ENCODE measurements around the gene TRIM25.

The TRIM25 gene

DNA sequence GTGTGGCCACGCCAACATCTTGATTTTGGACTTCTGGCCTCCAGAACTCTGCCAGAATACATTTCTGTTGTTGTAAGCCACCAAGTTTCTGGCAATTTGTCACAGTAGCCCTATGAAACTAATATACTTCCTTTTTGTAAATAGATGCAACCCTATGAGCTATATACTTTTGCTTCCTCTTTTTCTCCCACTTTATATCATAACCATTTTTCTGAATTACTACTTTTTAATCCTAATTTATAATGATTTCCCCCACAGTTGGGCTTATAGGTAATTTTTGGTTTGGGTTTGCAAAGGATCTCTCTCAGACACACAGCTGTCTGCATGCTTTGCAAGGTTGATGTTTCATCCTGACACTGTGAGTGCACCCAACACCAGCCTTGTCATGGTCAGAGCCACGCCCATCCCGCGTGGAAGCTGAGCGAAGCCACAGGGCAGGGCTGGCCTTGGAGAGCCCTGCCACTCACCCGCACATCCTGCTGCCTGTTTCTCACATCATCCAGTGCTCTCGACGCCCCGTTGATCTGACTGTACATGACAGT, 5.8 kb downstream of the TRIM25 start:
- no peak for DNase-seq (ENCODE audit: extremely low read depth, low read depth)
- TF ChIP-seq, protein P1, sequence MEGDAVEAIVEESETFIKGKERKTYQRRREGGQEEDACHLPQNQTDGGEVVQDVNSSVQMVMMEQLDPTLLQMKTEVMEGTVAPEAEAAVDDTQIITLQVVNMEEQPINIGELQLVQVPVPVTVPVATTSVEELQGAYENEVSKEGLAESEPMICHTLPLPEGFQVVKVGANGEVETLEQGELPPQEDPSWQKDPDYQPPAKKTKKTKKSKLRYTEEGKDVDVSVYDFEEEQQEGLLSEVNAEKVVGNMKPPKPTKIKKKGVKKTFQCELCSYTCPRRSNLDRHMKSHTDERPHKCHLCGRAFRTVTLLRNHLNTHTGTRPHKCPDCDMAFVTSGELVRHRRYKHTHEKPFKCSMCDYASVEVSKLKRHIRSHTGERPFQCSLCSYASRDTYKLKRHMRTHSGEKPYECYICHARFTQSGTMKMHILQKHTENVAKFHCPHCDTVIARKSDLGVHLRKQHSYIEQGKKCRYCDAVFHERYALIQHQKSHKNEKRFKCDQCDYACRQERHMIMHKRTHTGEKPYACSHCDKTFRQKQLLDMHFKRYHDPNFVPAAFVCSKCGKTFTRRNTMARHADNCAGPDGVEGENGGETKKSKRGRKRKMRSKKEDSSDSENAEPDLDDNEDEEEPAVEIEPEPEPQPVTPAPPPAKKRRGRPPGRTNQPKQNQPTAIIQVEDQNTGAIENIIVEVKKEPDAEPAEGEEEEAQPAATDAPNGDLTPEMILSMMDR (IDR thresholded peaks at IDR 0.05; ENCODE audit: low read depth, low read length, missing control alignments), result no peak
- no peak overlapping the region for H3K4me3 ChIP-seq (replicated peaks; ENCODE audit: low read depth, low read length)

GRCh38 chr17:56903560-56903959, 10.3 kb downstream of the TRIM25 start:
- TF ChIP-seq, protein P1 (IDR thresholded peaks at IDR 0.05; ENCODE audit: low read depth, low read length, missing control alignments), result no peak
- no peak overlapping the region for H3K4me3 ChIP-seq (replicated peaks; ENCODE audit: low read depth, low read length)
- DNase-seq (ENCODE audit: extremely low read depth, low read depth), result no peak

DNA sequence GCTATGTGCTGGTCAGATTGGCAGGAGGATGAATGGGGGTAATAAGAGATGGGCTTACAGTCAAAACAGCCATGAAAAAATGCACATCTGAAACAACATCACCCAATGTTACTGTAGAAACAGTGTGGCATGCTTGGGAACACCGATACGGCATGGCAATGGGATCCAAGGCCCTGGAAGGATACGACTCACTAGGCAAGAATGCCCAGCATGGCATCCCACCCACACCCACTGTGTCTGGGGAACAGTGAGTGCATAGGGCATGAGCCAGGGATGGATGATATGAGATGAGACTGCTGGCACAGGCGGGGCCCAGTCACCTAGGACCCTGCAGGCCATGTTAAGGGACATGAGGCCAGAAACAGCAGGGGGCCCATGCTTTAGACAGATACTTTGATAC, 11.5 kb downstream of the TRIM25 start:
- no peak overlapping the region for H3K4me3 ChIP-seq (replicated peaks; ENCODE audit: low read depth, low read length)
- TF ChIP-seq, protein P1 (IDR thresholded peaks at IDR 0.05; ENCODE audit: low read depth, low read length, missing control alignments), result no peak
- no peak for DNase-seq (ENCODE audit: extremely low read depth, low read depth)

- no peak for DNase-seq (ENCODE audit: extremely low read depth, low read depth)
- TF ChIP-seq, protein P1 (IDR thresholded peaks at IDR 0.05; ENCODE audit: low read depth, low read length, missing control alignments), result no peak
- H3K4me3 ChIP-seq (replicated peaks; ENCODE audit: low read depth, low read length), result no peak overlapping the region
Observed at GRCh38 chr17:56899403-56899802, 14.4 kb downstream of the TRIM25 start.

- TF ChIP-seq, protein P1 (IDR thresholded peaks at IDR 0.05; ENCODE audit: low read depth, low read length, missing control alignments), result no peak
- DNase-seq (ENCODE audit: extremely low read depth, low read depth), result no peak
- H3K4me3 ChIP-seq (replicated peaks; ENCODE audit: low read depth, low read length), result no peak overlapping the region
Observed at GRCh38 chr17:56898874-56899273, 15.0 kb downstream of the TRIM25 start.

DNA sequence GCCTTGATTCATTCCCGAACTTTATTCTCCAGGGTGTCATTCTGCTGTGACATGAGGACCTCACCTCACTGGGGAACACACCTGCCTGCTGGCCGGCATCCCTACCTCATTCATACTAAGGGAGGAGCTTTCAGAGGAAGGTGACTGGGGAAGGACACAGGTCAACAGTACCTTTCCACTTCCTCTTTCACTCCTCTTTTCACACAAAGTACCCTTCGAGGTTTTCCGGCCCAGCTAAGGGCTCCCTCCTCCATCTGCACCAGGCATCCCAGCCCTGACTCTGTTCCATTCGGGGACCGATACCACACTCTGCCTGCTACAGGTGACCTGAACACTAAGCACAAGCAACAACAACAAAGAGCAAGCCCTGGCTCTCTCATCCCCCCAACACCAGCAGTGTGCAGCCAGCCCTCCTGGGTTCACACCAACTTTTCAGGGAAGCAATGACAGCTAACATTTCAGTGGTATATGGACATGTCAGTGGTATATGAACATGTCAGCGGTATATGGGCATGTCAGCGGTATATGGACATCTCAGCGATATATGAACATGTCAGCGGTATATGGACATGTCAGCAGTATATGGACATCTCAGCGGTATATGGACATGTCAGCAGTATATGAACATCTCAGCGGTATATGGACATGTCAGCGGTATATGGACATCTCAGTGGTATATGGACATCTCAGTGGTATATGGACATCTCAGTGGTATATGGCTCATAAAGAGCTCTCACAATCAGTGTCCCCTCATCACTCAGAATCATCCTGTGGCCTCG, 16.0 kb downstream of the TRIM25 start:
- H3K4me3 ChIP-seq (replicated peaks; ENCODE audit: low read depth, low read length), result no peak overlapping the region
- DNase-seq (ENCODE audit: extremely low read depth, low read depth), result no peak
- TF ChIP-seq, protein P1 (IDR thresholded peaks at IDR 0.05; ENCODE audit: low read depth, low read length, missing control alignments), result no peak

Measured in HFF-Myc (cell line).